OCI-M1 (cell line): ENCODE data around the gene HOXA2.

Experiments
- DNase-seq: peaks from one replicate; lab custom pipeline; 2025; lab: John Stamatoyannopoulos, UW

Gene HOXA2

DNA sequence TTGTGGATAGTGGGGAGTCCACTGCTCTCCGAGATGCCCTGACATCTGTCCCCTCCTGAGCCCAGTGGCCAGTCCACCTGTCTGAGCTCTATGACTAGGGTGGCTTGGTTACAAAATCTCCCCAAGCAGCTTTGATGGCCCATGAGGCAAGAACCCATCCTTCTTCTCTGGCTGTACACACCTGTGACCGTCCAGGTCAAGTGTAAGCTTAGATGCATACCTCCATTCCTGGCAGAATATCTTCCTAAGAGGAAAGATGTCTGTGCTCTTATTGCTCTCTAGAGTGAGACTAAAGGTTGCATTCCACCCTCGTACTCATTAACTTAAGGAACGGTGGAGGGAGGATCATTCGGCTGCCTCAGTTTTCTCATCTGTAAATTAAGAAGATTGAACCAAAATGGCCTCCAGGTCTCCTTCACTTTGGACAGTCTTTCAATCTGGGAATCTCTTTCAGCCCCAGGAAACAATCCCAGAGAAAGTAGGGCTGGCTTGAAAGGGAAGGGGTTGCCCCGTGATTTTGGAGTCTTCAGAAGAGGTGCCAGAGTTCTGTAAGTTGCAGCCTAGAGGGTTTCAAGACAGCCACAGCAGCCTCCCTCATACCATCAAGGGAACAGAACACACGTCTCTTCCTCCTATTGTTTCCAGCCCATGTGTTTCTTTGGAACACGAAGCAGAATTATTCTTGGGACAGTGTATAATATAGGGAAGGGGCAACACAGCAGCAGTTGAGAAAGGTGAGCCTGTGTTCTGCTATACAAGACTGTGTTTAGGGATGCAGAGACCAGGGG lies 22.6 kb upstream of the HOXA2 start:
- DNase-seq = no peak

- DNase-seq = no peak
Observed at GRCh38 chr7:27124096-27124901, 21.8 kb upstream of the HOXA2 start.

DNA sequence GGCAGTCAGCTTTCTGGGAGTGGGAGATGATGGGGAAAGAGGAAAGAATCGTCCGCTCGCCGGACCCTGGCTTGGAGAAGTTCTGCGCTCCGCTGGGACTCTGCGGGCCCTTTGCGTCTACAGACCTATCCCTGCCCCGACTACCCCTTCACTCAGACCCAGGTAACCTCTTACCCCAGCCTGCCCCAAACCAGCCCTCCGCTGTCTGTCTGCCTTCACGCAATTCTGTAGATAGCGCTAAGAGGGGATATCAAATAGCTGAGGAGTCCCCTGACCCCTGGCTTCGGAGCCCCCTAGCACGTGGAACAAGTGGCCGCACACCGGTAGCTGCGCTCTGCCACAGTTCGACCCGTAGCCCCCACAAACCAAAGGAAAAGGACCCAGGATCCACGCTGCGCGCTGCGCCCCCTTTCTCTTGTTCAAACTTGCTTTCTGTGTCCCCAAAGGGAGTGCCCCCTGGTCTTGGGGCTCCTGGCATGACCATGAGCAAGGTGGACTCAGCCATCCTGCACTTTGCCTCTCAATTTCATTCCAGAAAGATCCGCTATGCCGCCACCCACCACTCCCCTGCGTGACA lies 21.1 kb upstream of the HOXA2 start:
- DNase-seq = no peak

GRCh38 chr7:27123007-27123476 lies 20.6 kb upstream of the HOXA2 start:
- no peak for DNase-seq

- DNase-seq = no peak
Observed at GRCh38 chr7:27122077-27122910, 19.8 kb upstream of the HOXA2 start.

- no peak for DNase-seq
Observed at GRCh38 chr7:27121684-27122076, 19.2 kb upstream of the HOXA2 start.

GRCh38 chr7:27119412-27119911 lies 17.0 kb upstream of the HOXA2 start:
- no peak for DNase-seq

DNA sequence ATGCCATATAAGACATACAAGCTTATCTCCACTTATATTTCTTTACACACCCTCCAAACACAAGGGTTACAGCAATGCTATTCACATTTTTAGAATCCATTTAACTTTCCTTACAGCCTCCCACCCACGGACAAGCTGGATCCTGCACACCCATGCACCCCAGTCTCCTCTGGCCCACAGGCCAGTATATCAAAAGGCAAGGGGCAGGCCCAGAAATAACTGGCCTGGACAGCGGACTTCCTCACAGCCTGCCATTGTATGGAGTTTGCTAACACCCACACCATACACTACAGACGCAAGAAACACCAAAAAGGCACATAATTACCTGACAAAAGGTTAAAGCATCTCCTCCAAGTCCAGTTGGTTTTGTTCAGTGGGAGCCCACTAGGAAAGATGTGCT lies 16.1 kb upstream of the HOXA2 start:
- no peak for DNase-seq

DNA sequence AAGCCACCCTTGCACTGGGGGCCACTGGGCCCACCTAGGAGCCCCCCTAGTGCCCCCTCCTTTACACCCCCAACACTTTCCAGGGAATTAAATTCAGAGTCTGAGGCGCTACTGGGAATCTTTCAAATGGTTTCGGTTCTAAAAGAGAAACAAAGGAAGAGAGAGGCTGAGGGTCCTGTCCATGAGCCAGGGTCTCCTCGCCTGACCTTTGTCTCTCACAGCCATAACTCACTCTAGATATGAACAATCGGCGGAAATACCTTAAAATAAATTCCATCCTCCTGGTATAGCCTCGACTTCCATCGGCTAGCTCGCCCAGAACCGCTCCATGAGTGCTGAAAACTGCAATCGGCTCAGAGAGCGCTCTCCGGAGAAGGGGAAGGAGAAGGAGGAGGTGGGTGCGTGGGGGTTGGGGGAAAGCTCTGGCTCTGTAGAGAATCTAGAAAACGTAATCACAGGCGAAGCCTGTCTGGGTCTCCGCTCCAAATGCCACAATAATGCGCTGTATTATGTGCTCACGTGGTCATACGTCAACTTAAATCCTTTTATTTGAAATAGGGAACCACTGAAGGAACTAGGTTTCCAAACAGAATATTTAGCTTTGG lies 15.5 kb upstream of the HOXA2 start:
- DNase-seq = no peak

DNA sequence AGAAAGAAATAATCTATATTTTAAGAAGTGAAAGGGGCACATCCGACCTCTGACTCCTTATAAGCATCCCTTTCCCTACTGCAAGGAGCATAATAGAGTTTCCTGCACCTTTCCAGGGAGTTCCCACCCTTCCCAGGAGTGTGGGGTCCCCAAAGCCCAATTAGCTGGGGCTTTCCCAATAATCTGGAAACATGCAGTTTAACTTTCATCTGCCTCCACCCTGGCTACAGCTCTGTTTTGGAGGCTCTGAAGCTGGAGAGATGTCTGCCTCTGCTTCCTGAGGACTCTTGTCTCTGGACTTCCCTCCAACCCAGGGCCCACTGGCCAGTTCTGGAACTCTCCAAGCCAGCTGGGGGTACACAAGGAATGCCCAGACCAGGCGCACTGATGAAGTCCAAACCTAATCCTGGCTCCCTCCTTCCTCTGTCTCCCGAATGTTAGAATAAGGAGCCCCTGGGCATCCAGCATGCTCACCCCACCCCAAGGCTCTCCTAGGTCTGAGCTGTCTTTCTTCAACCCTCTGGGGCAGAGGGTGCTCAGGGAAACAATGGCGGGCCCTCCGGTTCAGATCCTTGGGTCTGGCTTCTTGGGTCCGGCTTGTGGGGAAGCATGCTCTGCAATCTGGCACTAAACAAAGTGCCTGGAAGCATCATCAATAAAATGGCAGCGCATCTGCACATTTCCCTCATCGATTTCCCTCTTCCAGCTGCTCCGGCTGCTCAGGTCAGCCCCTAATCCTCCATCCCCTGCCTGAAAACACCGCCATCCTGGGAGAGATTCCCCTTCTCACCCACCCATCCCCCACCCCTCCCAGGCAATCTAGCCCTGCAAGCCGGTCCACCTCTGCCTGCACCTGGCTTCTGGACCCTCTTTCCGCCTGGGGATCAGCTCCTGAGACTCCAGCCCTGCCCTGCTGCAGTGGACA lies 14.7 kb upstream of the HOXA2 start:
- DNase-seq = no peak

GRCh38 chr7:27116031-27116961 lies 13.8 kb upstream of the HOXA2 start:
- no peak for DNase-seq

- DNase-seq = no peak
Observed at GRCh38 chr7:27115221-27116026, 12.9 kb upstream of the HOXA2 start.

DNA sequence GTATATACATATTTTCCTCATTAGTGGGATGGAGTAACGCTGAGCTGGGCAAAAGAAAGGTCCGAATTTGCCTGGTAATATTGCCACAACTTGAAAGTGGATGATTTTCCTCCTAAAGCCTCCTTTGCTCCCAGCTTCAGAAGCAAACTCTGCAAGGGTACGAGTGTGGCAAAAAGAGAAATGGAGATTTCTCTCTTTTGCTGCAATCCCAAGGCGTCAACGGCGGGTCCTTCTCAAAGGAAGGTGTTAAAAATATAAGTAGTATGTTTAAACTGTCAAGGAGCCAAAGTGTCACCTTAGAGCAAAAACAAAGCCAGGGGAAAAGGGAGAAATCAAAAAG lies 12.4 kb upstream of the HOXA2 start:
- DNase-seq = no peak

DNA sequence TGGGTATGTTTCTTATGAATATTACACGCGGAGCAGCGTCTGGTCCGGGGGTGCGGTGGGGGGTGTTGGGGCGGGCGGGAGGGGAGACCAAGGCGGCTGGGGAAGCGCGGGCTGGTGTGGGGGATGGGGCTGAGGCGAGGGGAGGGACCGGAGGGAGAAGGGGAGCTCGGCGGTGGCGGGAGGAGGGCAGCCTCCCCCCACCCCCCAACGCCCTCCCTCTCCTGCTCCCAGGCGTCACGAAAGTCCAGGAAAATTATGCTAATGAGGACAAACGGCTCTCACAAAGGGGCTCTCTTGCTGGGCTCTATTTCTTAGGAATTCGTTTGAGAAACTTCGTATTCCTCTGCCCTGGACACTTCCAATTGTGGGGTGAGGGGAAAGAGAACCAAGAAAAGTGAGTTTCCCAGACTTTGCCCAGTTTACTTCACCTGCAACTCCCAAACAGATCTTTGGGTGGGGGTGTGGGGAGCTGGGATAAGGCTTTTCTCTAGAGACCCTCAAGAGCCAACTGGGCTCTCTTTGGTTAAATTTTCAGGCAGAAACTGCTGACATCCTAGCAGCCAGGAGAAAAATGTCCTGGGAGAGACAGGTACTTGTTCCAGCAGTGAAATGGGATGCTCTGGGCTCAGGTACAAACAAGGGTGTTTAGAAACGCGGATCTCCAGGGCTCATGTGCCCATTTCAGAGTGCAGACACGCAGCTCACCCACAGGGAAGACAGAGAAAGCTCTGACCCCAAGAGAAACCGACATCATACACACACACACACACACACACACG lies 11.7 kb upstream of the HOXA2 start:
- no peak for DNase-seq

GRCh38 chr7:27112955-27113949 lies 10.8 kb upstream of the HOXA2 start:
- DNase-seq = no peak

- DNase-seq = no peak
Observed at GRCh38 chr7:27112361-27112760, 9.9 kb upstream of the HOXA2 start.
